ENCODE data around the gene CD276.

CD276 gene

GRCh38 chr15:73747847-73748590 is 63.8 kb downstream of the CD276 start:
- no peak for DNase-seq (ENCODE audit: low spot score)

- DNase-seq (ENCODE audit: low spot score) = peak; percentile 41
These were observed 64.5 kb downstream of the CD276 start for GRCh38 chr15:73748730-73749129.

GRCh38 chr15:73749533-73749932 is 65.3 kb downstream of the CD276 start:
- DNase-seq (ENCODE audit: low spot score) = no peak

GRCh38 chr15:73749971-73750370 is 65.8 kb downstream of the CD276 start:
- DNase-seq (ENCODE audit: low spot score) = no peak

- DNase-seq (ENCODE audit: low spot score) = no peak
These were observed 66.3 kb downstream of the CD276 start for GRCh38 chr15:73750438-73750837.

- no peak for DNase-seq (ENCODE audit: low spot score)
These were observed 66.8 kb downstream of the CD276 start for GRCh38 chr15:73750951-73751350.

- DNase-seq (ENCODE audit: low spot score) = peak; percentile 40
These were observed 67.3 kb downstream of the CD276 start for GRCh38 chr15:73751511-73751898.

- no peak for DNase-seq (ENCODE audit: low spot score)
These were observed 68.0 kb downstream of the CD276 start for GRCh38 chr15:73751899-73752805.

GRCh38 chr15:73752806-73753193 is 68.6 kb downstream of the CD276 start:
- DNase-seq (ENCODE audit: low spot score) = no peak

- DNase-seq (ENCODE audit: low spot score) = peak; percentile 59
These were observed 69.3 kb downstream of the CD276 start, which contains the start of gene INSYN1 for GRCh38 chr15:73753250-73754130. INSYN1 (minus strand) TSS chr15:73753351; CDS start chr15:73751130, 2,221 bp downstream.

- no peak for DNase-seq (ENCODE audit: low spot score)
These were observed 70.3 kb downstream of the CD276 start for GRCh38 chr15:73754461-73754860.

- no peak for DNase-seq (ENCODE audit: low spot score)
These were observed 71.3 kb downstream of the CD276 start for GRCh38 chr15:73755481-73755880.

GRCh38 chr15:73755946-73756345 is 71.8 kb downstream of the CD276 start:
- no peak for DNase-seq (ENCODE audit: low spot score)

GRCh38 chr15:73756390-73756789 is 72.2 kb downstream of the CD276 start:
- DNase-seq (ENCODE audit: low spot score) = no peak

GRCh38 chr15:73756947-73757513 is 72.8 kb downstream of the CD276 start:
- peak; percentile 52 for DNase-seq (ENCODE audit: low spot score)

- DNase-seq (ENCODE audit: low spot score) = no peak
These were observed 73.4 kb downstream of the CD276 start for GRCh38 chr15:73757571-73757970.

- DNase-seq (ENCODE audit: low spot score) = no peak
These were observed 74.3 kb downstream of the CD276 start for GRCh38 chr15:73758461-73758860.

- no peak for DNase-seq (ENCODE audit: low spot score)
These were observed 76.4 kb downstream of the CD276 start for GRCh38 chr15:73760330-73761329.

- DNase-seq (ENCODE audit: low spot score) = no peak
These were observed 79.7 kb downstream of the CD276 start for GRCh38 chr15:73763931-73764330.
